SK-N-SH treated with all-trans-retinoic acid at 6 μM for 48 hours (cell line): ENCODE results near the gene TANC1.
A peak's percentile ranks its signal among the peaks of the same experiment; 100 is the strongest.

Experiments
- ATAC-seq: fragments of 200-7000 bp; cut with Tn5 transposase; 3 replicates; pipeline ENCODE4 v1.9.1; 2020; ENCODE audit warnings: mild to moderate bottlenecking, moderate library complexity
- ARNTL ChIP-seq: fragments of 450-650 bp; formaldehyde crosslinking; IDR thresholded peaks from 2 replicates; pipeline ENCODE4 v1.5.0; 2020; ENCODE audit warnings: low read depth, mild to moderate bottlenecking, moderate library complexity, borderline replicate concordance
- BACH2 ChIP-seq: fragments of 250-450 bp; sonication (Bioruptor Pico); IDR thresholded peaks from 2 replicates; pipeline ENCODE4 v1.9.0; 2021; ENCODE audit warnings: mild to moderate bottlenecking, borderline replicate concordance
- CREB5 ChIP-seq: fragments of 250-450 bp; sonication (Bioruptor Pico); IDR thresholded peaks from 2 replicates; pipeline ENCODE4 v1.5.1; 2020; ENCODE audit warnings: low read depth, mild to moderate bottlenecking, moderate library complexity
- CSDC2 ChIP-seq: fragments of 250-450 bp; sonication (Bioruptor Pico); IDR thresholded peaks from 2 replicates; pipeline ENCODE4 v1.5.0; 2020; ENCODE audit warnings: mild to moderate bottlenecking, moderate library complexity
- CSRNP3 ChIP-seq: fragments of 250-450 bp; sonication (Bioruptor Pico); IDR thresholded peaks from 2 replicates; pipeline ENCODE4 v1.5.1; 2021; ENCODE audit warnings: mild to moderate bottlenecking, moderate library complexity
- ESRRG ChIP-seq: fragments of 250-450 bp; sonication (Bioruptor Pico); IDR thresholded peaks from 2 replicates; pipeline ENCODE4 v1.6.1; 2021; ENCODE audit warnings: mild to moderate bottlenecking
- ISL1 ChIP-seq: fragments of 250-450 bp; sonication (Bioruptor Pico); IDR thresholded peaks from 2 replicates; pipeline ENCODE4 v2.1.2; 2022; ENCODE audit warnings: mild to moderate bottlenecking, moderate library complexity
- OSR1 ChIP-seq: fragments of 250-450 bp; sonication (Bioruptor Pico); IDR thresholded peaks from 2 replicates; pipeline ENCODE4 v1.8.0; 2022; ENCODE audit warnings: moderate library complexity, mild to moderate bottlenecking, inconsistent platforms
- PATZ1 ChIP-seq: fragments of 250-450 bp; sonication (Bioruptor Pico); IDR thresholded peaks from 2 replicates; pipeline ENCODE4 v1.8.0; 2020; ENCODE audit warnings: mild to moderate bottlenecking, moderate library complexity, borderline replicate concordance
- POU6F1 ChIP-seq: fragments of 250-450 bp; sonication (Bioruptor Pico); IDR thresholded peaks from 2 replicates; pipeline ENCODE4 v1.8.0; 2021; ENCODE audit warnings: low read depth, mild to moderate bottlenecking, moderate library complexity, borderline replicate concordance
- PPARA ChIP-seq: fragments of 250-450 bp; sonication (Bioruptor Pico); IDR thresholded peaks from 2 replicates; pipeline ENCODE4 v1.5.0; 2020; ENCODE audit warnings: mild to moderate bottlenecking, borderline replicate concordance
- SNAI2 ChIP-seq: fragments of 250-450 bp; sonication (Bioruptor Pico); IDR thresholded peaks from 2 replicates; pipeline ENCODE4 v1.5.0; 2020; ENCODE audit warnings: mild to moderate bottlenecking, moderate library complexity
- TOX ChIP-seq: fragments of 250-450 bp; sonication (Bioruptor Pico); IDR thresholded peaks from 2 replicates; pipeline ENCODE4 v1.8.0; 2021; ENCODE audit warnings: mild to moderate bottlenecking, moderate library complexity, borderline replicate concordance
- TSHZ2 ChIP-seq: fragments of 250-450 bp; sonication (Bioruptor Pico); IDR thresholded peaks from 2 replicates; pipeline ENCODE4 v1.5.0; 2020; ENCODE audit warnings: mild to moderate bottlenecking, moderate library complexity
- ZC3H10 ChIP-seq: fragments of 250-450 bp; sonication (Bioruptor Pico); IDR thresholded peaks from 2 replicates; pipeline ENCODE4 v1.5.1; 2021; ENCODE audit warnings: mild to moderate bottlenecking, moderate library complexity
- ZFP3 ChIP-seq: fragments of 250-450 bp; sonication (Bioruptor Pico); IDR thresholded peaks from 2 replicates; pipeline ENCODE4 v1.5.0; 2020; ENCODE audit warnings: mild to moderate bottlenecking, moderate library complexity
- ZFP30 ChIP-seq: fragments of 450-650 bp; formaldehyde crosslinking; IDR thresholded peaks from 2 replicates; pipeline ENCODE4 v1.5.0; 2022; ENCODE audit warnings: mild to moderate bottlenecking, moderate library complexity
- ZNF565 ChIP-seq: fragments of 450-650 bp; formaldehyde crosslinking; conservative IDR thresholded peaks from 2 replicates; pipeline ENCODE4 v1.5.0; 2020; ENCODE audit warnings: low read depth, mild to moderate bottlenecking, moderate library complexity
- ZNF70 ChIP-seq: fragments of 450-650 bp; formaldehyde crosslinking; IDR thresholded peaks from 2 replicates; pipeline ENCODE4 v1.5.0; 2020; ENCODE audit warnings: mild to moderate bottlenecking, moderate library complexity

The TANC1 gene

GRCh38 chr2:159043710-159044109, 75.3 kb downstream of the TANC1 start:
- ATAC-seq: no peak
- TF ChIP-seq PATZ1 (CRISPR knock-in tag) (no peak), ZFP30 (CRISPR knock-in tag) (no peak), ZC3H10 (CRISPR knock-in tag) (no peak), CSRNP3 (CRISPR knock-in tag) (no peak), ZFP3 (CRISPR knock-in tag) (no peak), SNAI2 (CRISPR knock-in tag) (no peak), ARNTL (CRISPR knock-in tag) (no peak), ESRRG (CRISPR knock-in tag) (no peak), BACH2 (CRISPR knock-in tag) (no peak), CREB5 (CRISPR knock-in tag) (no peak), OSR1 (CRISPR knock-in tag) (no peak), ISL1 (CRISPR knock-in tag) (no peak), CSDC2 (CRISPR knock-in tag) (no peak), ZNF565 (no peak), TOX (CRISPR knock-in tag) (no peak)

- TF ChIP-seq ZNF70 (CRISPR knock-in tag) (no peak), PATZ1 (CRISPR knock-in tag) (no peak), PPARA (CRISPR knock-in tag) (no peak), POU6F1 (CRISPR knock-in tag) (no peak), ARNTL (CRISPR knock-in tag) (no peak), ISL1 (CRISPR knock-in tag) (no peak), SNAI2 (CRISPR knock-in tag) (no peak), TSHZ2 (CRISPR knock-in tag) (no peak), CSRNP3 (CRISPR knock-in tag) (no peak)
- TF ChIP-seq, all 23 proteins: peak for 0
- ATAC-seq: peak; percentile 77
These were observed 76.4 kb downstream of the TANC1 start for GRCh38 chr2:159044804-159045286.
